Stimulated activated CD4-positive, alpha-beta T cell treated with anti-CD3 and anti-CD28 coated beads, Interleukin-1b, Interleukin-23, amount 100 ng/mL, for 1 hour (primary cell): Measurements from ENCODE around the gene GID8.
A peak's percentile ranks its signal among the peaks of the same experiment; 100 is the strongest.

Experiments
- DNase-seq, 2 donors: peaks; one replicate each; pipeline ENCODE4 v3.0.0-alpha.2; 2020; ENCODE audit warnings: low read depth in 2 of 2

GID8 gene

GRCh38 chr20:62938105-62938888, at the start of gene GID8:
Gene GID8, plus strand, starts transcription at chr20:62938147. Its CDS starts 3,356 bp downstream, at chr20:62941503.
- no peak for DNase-seq

GRCh38 chr20:62888406-62888805, 49.5 kb upstream of the GID8 start:
- no peak for DNase-seq

GRCh38 chr20:62888910-62889309, 49.0 kb upstream of the GID8 start:
- no peak for DNase-seq

GRCh38 chr20:62889411-62889810, 48.5 kb upstream of the GID8 start:
- DNase-seq, result no peak

DNA sequence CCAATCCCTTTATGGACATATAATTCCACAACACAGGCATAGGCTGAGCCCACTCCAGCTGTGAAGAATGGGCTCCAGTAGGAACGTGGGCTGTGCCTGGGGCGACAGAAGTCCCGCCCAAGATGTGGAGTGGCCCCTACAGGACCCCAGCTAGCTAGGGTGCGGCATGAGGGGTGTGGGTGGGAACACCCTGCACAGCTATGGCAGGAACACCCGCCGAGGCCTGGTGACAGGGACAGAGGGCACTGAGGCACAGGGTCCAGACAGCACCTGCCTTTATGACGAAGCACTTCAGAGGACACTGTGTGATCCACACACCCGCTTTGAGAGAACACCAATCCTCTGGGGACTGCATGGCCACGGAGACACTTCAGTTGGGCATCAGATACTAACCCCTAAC, 48.1 kb upstream of the GID8 start:
- DNase-seq, result no peak

DNA sequence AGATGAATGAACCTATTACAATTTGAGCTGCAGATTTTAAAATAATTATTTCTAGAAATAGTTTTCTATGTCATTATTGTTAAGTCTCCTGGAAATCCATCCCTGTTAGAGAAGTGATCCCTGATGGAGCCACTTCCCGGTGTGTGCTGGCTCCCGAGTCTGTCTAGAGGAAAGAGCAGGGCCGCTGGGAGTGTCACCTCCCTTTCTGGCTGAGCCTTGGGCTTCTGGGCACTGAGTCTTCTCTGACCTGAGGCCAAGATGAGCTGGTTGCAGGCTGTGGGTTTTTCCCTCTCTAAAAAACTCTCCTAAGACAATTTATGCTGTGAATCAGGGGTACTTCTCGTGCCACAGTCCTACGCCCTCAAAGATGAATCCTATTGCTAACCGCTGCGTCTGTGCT, 47.5 kb upstream of the GID8 start:
- no peak for DNase-seq

GRCh38 chr20:62891111-62891510, 46.8 kb upstream of the GID8 start:
- DNase-seq, result peak in 1 of 2 donors; percentile 27

GRCh38 chr20:62892348-62893304, 45.3 kb upstream of the GID8 start:
- DNase-seq, result no peak

- no peak for DNase-seq
Observed at GRCh38 chr20:62893700-62894099, 44.2 kb upstream of the GID8 start.

DNA sequence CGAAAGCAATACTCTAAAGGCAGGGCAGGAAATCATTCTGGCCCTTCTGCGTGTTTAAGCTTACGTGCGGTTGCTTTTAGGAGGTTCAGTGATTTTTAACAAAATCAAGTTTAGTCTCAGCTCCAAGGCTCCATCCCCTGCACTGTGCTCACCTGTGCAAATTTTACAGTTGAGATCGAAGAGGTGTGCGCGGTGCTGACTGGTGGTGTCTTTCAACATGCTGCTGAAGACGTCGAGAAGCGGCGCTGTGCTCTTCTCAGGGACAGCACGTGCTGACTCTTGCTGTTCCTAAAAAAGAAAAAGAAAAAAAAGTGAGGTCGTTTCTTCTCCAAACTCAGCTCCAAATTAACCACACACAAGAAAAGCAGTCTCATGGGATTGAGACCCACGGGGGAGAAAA, 43.7 kb upstream of the GID8 start:
- DNase-seq, result no peak

DNA sequence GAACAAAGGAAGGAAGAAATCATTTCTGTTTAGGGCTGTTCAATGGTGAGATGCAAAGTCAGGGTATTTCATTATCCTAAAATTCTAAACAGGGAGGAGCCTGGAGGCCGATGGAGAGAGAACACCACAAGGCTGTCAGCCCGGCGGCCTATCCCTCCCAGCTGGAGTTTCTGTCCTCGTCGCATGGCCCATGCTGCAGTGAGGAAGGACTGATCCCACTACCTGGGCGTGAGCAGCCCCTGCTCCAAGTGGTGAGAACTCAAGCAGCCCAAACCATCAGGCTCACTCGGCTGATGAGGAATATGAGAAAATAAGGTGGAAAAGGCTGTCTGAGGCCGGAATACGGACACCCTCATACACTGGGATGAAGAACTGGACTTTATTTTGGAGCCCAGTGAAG, 42.4 kb upstream of the GID8 start:
- DNase-seq, result no peak

GRCh38 chr20:62896526-62896925, 41.4 kb upstream of the GID8 start:
- no peak for DNase-seq

DNA sequence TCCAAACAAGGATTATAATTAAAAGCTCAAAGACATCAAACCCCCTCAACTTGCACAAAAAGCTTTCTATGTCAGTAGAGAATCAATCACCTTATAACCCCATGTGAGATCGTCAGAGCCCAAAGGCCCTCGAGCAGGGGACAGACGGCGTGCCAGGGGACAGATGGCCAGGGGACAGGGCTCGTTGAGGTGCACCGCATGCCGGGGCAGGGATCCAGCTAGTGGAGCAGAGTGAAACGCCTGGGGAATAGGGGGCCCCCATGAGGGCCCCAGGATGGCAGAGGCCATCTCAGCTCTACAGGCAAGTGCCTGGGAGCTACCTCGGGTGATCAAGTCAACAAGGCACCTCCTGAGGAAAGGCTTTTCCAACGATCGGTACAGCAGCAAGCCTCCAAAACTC, 40.3 kb upstream of the GID8 start:
- no peak for DNase-seq

DNA sequence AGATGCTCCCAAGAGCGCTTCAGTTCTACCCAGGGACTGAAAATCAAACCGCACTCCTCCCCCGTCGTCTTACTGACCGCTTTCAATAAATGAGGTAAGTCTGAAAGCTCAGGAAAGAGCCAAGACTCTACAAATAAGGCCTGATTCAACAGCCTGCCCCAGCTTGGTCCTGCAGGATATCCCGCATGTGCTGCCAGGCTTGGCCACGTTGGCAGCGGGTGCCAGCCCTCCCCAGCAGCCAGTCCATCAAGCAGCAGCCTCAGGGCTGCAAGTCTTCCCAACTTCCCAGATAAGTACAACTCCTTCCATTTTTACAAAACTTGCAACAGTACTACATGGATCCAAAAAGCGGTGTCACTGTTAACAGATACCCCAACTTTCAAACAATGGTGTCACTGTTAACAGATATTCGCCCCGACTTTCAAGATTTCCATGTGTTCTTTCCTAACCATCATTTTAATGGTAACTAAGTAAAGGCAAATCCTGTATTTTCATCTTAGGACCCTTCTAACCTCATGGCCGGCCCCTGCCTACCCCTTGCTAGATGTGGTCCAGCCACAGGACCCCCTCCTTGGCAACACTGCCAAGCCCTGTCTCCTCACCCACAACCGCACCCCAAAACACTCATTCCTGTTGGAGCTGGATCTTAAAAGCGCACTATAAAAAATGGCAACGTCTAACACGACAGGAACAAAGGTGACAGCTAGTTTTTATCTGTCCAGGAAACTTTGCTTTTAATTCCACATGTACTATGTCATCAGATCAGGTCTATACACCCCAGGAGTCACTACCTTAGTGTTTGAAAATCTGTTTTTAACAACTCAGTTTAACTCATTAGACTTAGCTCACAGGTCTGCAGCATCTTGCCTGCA, 39.6 kb upstream of the GID8 start:
- DNase-seq, result no peak

DNA sequence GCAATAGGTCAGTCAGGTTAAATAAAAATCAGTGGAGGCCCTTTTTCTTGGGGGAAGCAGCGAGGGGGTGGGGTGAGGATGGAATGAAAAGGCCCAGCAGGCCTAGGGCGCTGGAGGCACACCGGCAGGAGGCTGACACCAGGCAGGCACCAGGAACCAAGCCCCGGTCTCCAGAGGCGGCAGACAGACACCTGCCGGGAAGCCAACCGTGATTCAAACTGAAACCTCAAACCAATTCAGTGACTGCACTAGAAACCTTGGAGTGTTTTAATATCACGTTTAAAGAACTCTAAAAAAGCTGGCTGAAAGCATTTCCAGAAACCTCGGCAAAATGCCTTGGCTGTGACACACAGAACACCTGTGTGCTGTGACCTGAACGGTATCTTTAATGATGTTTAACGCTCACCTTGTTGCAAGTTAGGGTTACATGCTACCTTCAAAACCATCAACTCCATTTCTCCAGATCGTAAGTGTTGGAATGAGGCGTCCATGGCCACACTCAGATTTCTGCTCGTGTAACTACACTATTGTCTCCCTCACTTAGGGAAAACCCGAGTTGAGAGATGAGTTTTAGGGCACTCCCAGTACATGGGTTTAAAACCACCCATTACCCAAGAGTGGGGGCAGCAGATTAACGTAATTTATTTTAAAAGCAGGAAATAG, 38.8 kb upstream of the GID8 start:
- no peak for DNase-seq

DNA sequence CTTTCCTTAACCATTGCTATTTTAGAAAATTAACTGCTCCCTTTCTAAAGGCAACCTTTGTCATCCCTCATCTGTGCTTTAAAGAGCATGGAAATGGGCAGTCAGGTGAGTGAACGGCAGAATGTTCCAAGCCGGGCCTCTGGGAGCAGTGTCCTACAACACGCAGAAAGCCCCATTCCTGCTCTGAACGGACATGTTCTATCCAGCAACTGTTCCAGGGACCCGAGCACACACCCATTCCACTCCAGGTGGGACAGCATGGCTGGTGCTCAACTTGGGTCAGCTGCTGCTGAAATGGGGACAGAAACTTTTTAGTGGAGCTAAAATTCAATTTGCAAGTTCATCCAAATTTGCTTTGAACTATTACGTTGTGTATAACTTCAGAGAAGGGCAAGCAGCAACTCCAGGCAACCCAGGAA, 38.3 kb upstream of the GID8 start:
- no peak for DNase-seq

- peak; percentile 34 to 39 for DNase-seq
Observed at GRCh38 chr20:62900052-62900691, 37.8 kb upstream of the GID8 start.

GRCh38 chr20:62900692-62901584, 37.0 kb upstream of the GID8 start:
- no peak for DNase-seq

DNA sequence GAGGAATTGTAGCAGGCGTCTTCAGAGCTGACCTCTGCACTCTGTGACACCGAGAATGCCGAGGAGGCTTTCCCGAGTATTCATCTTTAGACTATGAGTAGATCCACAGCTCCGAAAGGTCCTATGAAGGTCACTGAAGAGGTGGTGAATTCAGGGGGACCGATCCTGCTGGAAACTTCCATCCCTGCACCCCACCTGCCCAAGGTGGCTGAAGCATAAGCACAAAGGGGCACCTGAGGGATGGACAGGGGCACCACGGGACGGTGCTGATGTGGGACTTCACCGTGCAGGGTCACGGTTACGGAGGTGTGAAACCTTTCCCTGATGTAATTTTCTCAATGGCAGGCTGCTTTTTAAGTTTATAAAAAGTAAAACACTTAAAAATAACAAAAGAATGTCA, 36.1 kb upstream of the GID8 start:
- no peak for DNase-seq
